GM12891 (cell line): ENCODE results near the gene ST6GALNAC1.

Experiments
- DNase-seq: peaks from one replicate; pipeline ENCODE4 v3.0.0; 2011; ENCODE audit warnings: low spot score; ENCODE audit not compliant: insufficient read length
- FAIRE-seq: peaks from 2 replicates; lab custom pipeline; 2011; peaks lifted over from hg19 to GRCh38; lab: Jason Lieb, UNC
- PAX5 ChIP-seq: IDR thresholded peaks from 2 replicates; pipeline ENCODE4 v1.6.1; 2011; ENCODE audit warnings: low read length, moderate library complexity, mild to moderate bottlenecking; ENCODE audit not compliant: insufficient read depth, severe bottlenecking
- POLR2A ChIP-seq: IDR thresholded peaks from 2 replicates; pipeline ENCODE4 v1.6.1; 2011; ENCODE audit warnings: low read depth, low read length, control low read depth
- POLR2AphosphoS5 ChIP-seq: IDR thresholded peaks from 2 replicates; pipeline ENCODE4 v1.6.1; 2011; ENCODE audit warnings: low read depth, low read length, control low read depth
- POU2F2 ChIP-seq: IDR thresholded peaks from 2 replicates; pipeline ENCODE4 v1.6.1; 2011; ENCODE audit warnings: low read depth, mild to moderate bottlenecking, control low read depth, low read length, moderate library complexity
- SPI1 ChIP-seq: IDR thresholded peaks from 2 replicates; pipeline ENCODE4 v1.6.1; 2011; ENCODE audit warnings: low read depth, low read length, control low read depth
- TAF1 ChIP-seq: IDR thresholded peaks from 2 replicates; pipeline ENCODE4 v1.6.1; 2011; ENCODE audit warnings: low read depth, low read length, control low read depth

ST6GALNAC1 gene

DNA sequence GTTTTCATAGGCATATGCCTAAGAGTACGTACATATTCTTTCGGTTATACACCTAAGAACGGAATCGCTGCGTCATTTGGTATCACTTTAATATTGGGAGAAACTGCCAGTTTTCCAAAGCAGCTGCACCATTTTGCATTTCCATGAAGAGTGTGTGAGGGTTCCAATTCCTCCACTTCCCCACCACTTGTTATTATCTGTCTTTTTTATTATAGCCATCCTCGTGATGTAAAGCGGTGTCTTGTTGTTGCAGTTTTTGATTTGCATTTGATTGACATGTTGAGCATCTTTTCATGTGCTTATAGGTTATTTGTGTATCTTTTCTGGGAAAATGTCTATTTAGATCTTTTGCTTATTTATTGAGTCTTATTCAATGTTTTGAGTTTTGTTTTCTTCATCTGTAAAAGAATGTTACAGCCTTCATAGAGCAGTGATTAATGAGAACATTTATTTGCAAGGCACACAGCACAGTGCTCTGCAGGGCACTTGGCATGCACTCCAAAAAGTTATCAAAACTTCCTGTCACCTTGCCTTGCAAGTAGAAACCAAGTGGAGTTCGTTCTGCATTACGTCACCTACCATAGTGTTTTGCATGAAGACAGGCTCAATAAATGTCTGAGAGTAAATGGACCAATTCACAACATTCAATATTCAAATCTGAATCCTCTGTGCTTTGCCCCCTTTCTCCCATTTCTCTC is 26.6 kb upstream of the ST6GALNAC1 start:
- TF ChIP-seq TAF1 (no peak), POU2F2 (no peak), PAX5 (no peak), SPI1 (no peak), POLR2AphosphoS5 (no peak), POLR2A (no peak)
- DNase-seq (no peak), FAIRE-seq (no peak)

DNA sequence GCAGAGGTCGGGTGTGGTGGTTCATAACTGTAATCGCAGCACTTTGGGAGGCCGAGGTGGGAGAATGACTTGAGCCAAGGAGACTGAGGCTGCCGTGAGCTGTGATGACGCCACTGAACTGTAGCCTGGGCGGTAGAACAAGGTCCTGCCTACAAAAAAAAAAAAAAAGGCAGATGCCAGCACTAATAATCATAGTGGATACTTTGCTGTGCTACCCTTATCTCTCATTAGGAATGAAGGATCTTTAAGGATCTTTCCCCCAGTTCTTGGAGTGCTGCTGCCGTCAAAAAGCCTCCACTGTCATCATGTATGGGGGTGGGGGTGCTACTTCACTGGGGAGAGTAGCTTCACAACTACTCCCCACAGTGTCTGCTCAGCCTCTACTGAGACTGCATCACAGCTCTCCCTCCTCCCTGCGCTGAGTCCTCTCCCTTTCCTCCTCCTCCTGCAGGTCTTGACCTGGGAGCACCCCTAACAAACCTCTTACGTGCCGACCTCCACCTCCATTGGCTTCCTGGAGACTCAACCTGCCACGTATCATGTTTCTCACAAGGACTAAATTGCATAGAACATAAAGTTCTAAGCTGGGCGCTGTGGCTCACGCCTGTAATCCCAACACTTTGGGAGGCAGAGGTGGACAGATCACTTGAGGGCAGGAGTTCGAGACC is 24.4 kb upstream of the ST6GALNAC1 start:
- TF ChIP-seq POLR2A (no peak), TAF1 (no peak), PAX5 (no peak), POLR2AphosphoS5 (no peak), POU2F2 (no peak), SPI1 (no peak)
- no peak for DNase-seq

DNA sequence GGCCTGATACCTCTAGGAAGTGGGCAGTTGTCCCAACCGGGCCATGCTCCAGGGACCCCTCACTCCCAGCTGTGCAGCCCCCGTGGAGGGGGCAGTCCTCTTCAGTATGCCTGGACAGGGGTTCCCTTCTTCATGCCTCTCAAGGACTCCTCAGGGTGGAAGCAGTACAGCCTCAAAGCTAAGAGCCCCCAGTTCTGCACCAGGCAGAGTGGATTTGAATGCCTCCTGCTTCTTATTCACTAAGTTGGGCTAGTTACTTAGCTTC is 23.9 kb upstream of the ST6GALNAC1 start:
- FAIRE-seq (no peak), DNase-seq (no peak)
- TF ChIP-seq SPI1 (no peak), POLR2AphosphoS5 (no peak), POU2F2 (no peak), TAF1 (no peak), PAX5 (no peak), POLR2A (no peak)

More for the DNA sequence above, 24.4 kb upstream of the ST6GALNAC1 start:
- no peak for FAIRE-seq

DNA sequence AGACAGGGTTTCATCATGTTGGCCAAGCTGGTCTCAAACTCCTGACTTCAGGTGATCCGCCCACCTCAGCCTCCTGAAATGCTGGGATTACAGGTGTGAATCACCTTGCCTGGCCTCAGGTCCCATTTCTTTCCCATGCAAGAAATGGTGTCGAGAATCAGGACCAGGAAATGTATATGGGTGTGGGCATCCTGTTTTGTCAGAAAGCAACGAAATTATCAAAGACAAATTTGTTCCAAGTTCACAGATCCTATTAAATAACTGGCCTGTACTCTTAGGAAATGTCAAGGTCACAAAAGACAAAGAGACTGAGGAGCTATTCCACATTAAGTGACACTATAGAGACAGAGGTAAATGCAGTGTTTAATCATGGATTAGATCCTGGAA is 17.1 kb upstream of the ST6GALNAC1 start:
- DNase-seq (no peak), FAIRE-seq (no peak)
- TF ChIP-seq TAF1: no peak
- no peak for TF ChIP-seq POLR2AphosphoS5
- TF ChIP-seq POLR2A: no peak
- no peak for TF ChIP-seq POU2F2
- no peak for TF ChIP-seq SPI1
- TF ChIP-seq PAX5: no peak

DNA sequence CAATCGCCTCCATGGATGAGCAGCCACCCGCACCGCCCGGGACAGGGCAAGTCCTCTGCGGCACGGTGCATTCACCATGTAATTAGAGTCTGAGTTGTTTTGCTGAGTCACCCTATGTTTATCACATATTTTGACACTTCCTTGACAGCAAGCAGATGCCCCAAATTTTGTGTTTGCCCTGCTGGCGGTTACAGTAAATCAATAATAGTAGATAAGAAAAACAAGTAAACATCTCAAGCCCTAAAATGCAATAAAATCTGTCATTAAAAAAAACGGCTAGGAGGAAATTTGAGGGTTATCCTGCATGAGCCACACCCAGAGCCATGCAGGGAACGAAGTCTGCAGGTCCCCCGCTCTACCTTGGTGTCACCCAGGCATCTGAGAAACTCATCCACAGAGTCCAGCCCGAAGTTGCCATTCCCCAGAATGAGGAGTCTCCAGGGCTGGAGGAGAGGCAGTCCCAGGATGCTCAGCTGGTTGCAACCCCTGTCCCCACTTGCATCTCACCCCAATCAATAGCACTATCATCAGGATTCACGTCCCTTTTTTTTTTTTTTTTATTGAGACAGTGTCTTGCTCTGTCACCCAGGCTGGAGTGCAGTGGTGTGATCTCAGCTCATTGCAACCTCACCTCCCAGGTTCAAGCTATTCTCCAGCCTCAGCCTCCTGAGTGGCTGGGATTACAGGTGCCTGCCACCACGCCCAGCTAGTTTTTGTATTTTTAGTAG is 16.5 kb upstream of the ST6GALNAC1 start:
- FAIRE-seq: no peak
- no peak for TF ChIP-seq POLR2A
- no peak for TF ChIP-seq POU2F2
- TF ChIP-seq SPI1: no peak
- no peak for TF ChIP-seq PAX5
- TF ChIP-seq POLR2AphosphoS5: no peak
- no peak for TF ChIP-seq TAF1
- DNase-seq: no peak

DNA sequence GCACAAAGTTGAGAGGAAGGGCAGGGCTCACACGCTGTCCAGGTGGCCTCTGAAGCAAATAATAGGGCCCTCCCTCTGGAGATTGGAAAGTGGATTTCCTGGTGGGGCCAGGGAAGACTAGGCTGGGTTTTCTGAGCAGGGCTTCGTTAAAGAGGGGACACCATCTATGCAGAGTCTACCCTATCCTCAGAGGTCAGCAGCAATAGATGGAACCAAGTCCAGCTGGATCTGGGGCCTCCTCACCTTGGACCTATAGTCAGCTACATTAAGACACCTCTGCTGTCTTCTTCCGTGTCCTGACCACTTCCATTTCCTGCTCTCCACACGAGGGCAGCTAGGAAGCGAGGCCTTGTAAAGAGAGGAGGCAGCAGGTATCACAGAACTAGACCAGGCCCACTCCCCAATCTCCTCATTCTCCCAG is 14.7 kb upstream of the ST6GALNAC1 start:
- TF ChIP-seq POU2F2 (no peak), TAF1 (no peak), PAX5 (no peak)
- DNase-seq (no peak), FAIRE-seq (no peak)

DNA sequence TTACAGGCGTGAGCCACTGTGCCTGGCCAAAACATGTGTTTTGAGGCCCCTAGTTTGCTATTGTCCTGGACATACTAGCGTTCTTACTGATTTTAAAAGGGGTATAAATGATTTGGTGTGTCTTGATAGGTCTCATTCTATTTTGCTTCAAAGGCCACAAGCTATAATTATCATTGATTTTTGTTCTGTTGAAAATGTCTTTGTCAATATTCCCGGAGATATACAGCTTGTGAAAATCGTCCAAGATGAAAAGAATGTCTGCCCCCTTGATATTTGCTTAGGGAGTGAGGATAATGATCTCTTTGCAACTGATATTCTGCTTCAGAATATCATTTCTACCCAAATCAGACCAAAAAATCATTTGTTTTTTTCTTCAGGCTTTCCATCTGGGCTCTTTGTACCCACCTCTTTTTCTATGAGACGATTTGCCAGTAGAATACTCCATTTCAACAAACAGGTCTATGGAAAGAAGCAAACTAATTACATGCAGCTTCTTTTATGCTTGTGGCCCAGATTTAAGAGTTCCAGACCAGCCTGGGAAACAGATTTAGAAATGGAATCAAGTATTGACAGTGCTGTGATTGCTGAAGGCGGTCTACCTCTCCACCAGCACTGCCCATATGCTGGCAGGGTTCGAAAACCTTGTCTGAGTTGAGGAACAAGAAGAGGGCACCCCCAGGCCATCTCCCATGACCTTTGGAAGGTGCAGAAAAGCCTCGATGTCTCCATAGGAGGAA is 14.1 kb upstream of the ST6GALNAC1 start:
- FAIRE-seq (no peak), DNase-seq (no peak)
- TF ChIP-seq POLR2AphosphoS5 (no peak), SPI1 (no peak), POU2F2 (no peak), TAF1 (no peak), PAX5 (no peak)

DNA sequence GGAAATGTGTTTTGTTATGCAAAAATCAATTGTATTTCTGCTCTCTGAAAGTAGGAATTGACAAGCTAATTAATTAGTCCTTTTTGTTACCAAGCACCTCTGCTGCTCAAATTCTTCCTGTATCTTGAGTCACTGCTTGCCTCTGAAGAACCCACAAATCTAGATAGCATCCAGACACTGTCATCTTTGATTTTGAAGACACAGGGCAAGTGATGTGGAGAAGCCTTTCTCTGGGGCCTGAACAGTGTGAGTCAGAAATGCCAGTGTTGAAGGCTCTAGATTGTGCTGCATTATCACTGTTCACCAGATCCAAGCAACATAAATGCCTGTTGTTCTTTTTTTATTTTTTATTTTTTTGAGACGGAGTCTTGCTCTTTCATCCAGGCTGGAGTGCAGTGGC is 10.9 kb upstream of the ST6GALNAC1 start:
- DNase-seq (no peak), FAIRE-seq (no peak)
- TF ChIP-seq POLR2AphosphoS5 (no peak), POU2F2 (no peak), SPI1 (no peak), PAX5 (no peak), POLR2A (no peak)

DNA sequence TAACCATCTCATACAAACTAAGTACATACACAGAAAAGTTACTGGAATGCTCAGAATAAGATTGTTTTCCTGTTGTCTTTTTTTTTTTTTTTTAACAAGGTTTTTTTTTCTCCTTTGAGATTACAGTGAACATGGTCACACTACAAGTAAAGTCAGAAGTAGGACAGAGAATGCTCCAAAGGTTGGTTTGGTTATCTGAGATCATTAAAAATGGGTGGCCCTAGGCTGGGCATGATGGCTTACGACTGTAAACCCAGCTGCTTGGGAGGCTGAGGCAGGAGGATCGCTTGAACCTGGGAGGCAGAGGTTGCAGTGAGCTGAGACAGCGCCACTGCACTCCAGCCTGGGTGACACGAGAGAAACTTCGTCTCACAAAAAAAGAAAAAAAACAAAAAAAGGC is 6.9 kb upstream of the ST6GALNAC1 start:
- no peak for TF ChIP-seq POLR2A
- no peak for TF ChIP-seq POU2F2
- TF ChIP-seq TAF1: no peak
- no peak for TF ChIP-seq SPI1
- TF ChIP-seq PAX5: no peak
- no peak for TF ChIP-seq POLR2AphosphoS5
- FAIRE-seq: no peak
- no peak for DNase-seq

DNA sequence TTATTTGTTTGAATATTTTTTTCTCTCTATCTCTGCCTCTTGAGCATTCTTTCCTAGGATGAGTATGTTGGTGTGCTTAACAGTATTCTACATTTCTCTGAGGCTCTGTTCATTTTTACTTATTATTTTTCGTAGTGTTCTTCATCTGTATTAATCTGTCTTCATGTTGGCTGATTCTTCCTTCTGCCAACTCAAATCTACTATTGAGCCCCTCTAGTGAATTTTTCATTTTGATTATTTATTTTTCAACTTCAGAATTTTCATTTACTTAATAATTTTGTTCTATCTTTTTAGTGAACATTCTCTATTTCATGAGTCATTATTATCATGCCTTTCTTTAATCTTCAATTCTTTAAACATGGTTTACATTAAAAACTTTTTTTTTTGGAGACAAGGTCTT is 3.2 kb upstream of the ST6GALNAC1 start:
- FAIRE-seq (no peak), DNase-seq (no peak)
- no peak for TF ChIP-seq POU2F2
- no peak for TF ChIP-seq TAF1
- TF ChIP-seq SPI1: no peak
- TF ChIP-seq PAX5: no peak
- no peak for TF ChIP-seq POLR2AphosphoS5
- no peak for TF ChIP-seq POLR2A
